Activated CD8-positive, alpha-beta T cell treated with anti-CD3 and anti-CD28 coated beads for 36 hours (primary cell): ENCODE results near the gene INPP4B. TPM values are rescaled to one million over a fixed set of nuclear protein-coding genes. Genes with fewer than 3 reads are reported as not detected.

Experiments used
- ATAC-seq: fragments of 200-7000 bp; cut with Tn5 transposase; one replicate; pipeline ENCODE4 v1.10.0; 2021; ENCODE audit warnings: mild to moderate bottlenecking, moderate library complexity
- CTCF ChIA-PET: fragments of 350-600 bp; sonication (Branson Sonifier 250); formaldehyde crosslinking; loops from one replicate; lab custom pipeline; 2021; ENCODE audit warnings: antibody characterized with exemption; lab: Charles Lee
- POLR2A ChIA-PET: fragments of 350-600 bp; sonication (Branson Sonifier 250); formaldehyde crosslinking; loops from one replicate; lab custom pipeline; 2021; ENCODE audit warnings: antibody characterized with exemption; lab: Charles Lee
- DNase-seq: peaks from one replicate; pipeline ENCODE4 v3.0.0-alpha.2; 2020
- H3K27ac Mint-ChIP-seq: one replicate; pipeline ENCODE4 v1.8.0; 2021; ENCODE audit warnings: mild to moderate bottlenecking, mixed read lengths
- H3K27me3 Mint-ChIP-seq: one replicate; pipeline ENCODE4 v1.8.0; 2021; ENCODE audit warnings: mixed read lengths
- H3K36me3 Mint-ChIP-seq: one replicate; pipeline ENCODE4 v1.8.0; 2021; ENCODE audit warnings: low read depth, mixed read lengths
- H3K4me1 Mint-ChIP-seq: one replicate; pipeline ENCODE4 v1.8.0; 2021; ENCODE audit warnings: low read depth, mixed read lengths
- H3K4me3 Mint-ChIP-seq: one replicate; pipeline ENCODE4 v1.8.0; 2021; ENCODE audit warnings: mild to moderate bottlenecking, moderate library complexity, mixed read lengths
- H3K9me3 Mint-ChIP-seq: one replicate; pipeline ENCODE4 v1.8.0; 2021; ENCODE audit warnings: mixed read lengths
- intact Hi-C: fragments of 100-400 bp; cut with micrococcal nuclease; formaldehyde crosslinking; loops from one replicate; pipeline ENCODE4 v1.10.0; 2022
- total RNA-seq, 2 experiments: library from RNA; stranded (reverse); gene quantifications; one replicate each; pipeline ENCODE4 v1.2.3, GENCODE V29; 2021
- TF ChIP-seq, protein P1 (sequence below): fragments of 200-600 bp; IDR thresholded peaks from one replicate; pipeline ENCODE4 v1.8.0; 2022; ENCODE audit warnings: antibody characterized with exemption, mild to moderate bottlenecking

The INPP4B gene
- total RNA-seq, 2 experiments from 2014 or later = 46.1 to 46.9 TPM

GRCh38 chr4:142016031-142016430 is 830.1 kb downstream of the INPP4B start:
- H3K27ac Mint-ChIP-seq = no peak overlapping the region
- TF ChIP-seq, protein P1, sequence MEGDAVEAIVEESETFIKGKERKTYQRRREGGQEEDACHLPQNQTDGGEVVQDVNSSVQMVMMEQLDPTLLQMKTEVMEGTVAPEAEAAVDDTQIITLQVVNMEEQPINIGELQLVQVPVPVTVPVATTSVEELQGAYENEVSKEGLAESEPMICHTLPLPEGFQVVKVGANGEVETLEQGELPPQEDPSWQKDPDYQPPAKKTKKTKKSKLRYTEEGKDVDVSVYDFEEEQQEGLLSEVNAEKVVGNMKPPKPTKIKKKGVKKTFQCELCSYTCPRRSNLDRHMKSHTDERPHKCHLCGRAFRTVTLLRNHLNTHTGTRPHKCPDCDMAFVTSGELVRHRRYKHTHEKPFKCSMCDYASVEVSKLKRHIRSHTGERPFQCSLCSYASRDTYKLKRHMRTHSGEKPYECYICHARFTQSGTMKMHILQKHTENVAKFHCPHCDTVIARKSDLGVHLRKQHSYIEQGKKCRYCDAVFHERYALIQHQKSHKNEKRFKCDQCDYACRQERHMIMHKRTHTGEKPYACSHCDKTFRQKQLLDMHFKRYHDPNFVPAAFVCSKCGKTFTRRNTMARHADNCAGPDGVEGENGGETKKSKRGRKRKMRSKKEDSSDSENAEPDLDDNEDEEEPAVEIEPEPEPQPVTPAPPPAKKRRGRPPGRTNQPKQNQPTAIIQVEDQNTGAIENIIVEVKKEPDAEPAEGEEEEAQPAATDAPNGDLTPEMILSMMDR = no peak
- H3K27me3 Mint-ChIP-seq = peaks cover 1% of the 10 kb centered on the region
- H3K4me3 Mint-ChIP-seq = no peak overlapping the region
- H3K9me3 Mint-ChIP-seq = peaks cover 2% of the 10 kb centered on the region
- ChIA-PET CTCF (no interaction called here), POLR2A (no interaction called here)
- peak; percentile 87 for ATAC-seq
- intact Hi-C loops = no loop called here
- DNase-seq = peak; percentile 26
- H3K36me3 Mint-ChIP-seq = no peaks in the 10 kb centered on the region
- H3K4me1 Mint-ChIP-seq = no peaks in the 10 kb centered on the region

- TF ChIP-seq, protein P1 = no peak
- no peaks in the 10 kb centered on the region for H3K36me3 Mint-ChIP-seq
- H3K9me3 Mint-ChIP-seq = peaks cover 9% of the 10 kb centered on the region
- H3K27me3 Mint-ChIP-seq = peaks cover 4% of the 10 kb centered on the region
- no peak overlapping the region for H3K4me3 Mint-ChIP-seq
- no peak for ATAC-seq
- ChIA-PET POLR2A (no interaction called here), CTCF (no interaction called here)
- no peaks in the 10 kb centered on the region for H3K4me1 Mint-ChIP-seq
- DNase-seq = no peak
- intact Hi-C loops = no loop called here
- no peak overlapping the region for H3K27ac Mint-ChIP-seq
Measured at GRCh38 chr4:142009751-142010150, 836.4 kb downstream of the INPP4B start.

DNA sequence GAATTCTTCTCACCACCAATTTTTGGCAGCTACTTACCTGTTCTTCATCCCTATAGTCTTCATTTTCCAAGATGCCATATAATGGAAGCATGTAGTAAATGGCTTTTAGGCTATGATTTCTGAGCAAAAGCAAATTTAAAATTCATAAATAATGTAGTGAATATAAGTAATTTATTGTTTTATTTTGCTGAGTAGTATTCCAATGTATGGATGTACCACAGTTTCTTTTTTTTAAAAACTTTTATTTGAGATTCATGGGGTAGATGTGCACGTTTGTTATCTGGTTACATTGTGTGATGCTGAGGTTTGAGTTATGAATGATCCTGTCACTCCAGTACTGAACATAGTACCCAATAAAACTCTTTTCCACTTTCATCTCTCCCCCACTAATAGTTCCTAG is 840.6 kb downstream of the INPP4B start:
- CTCF ChIA-PET = no interaction called here
- Mint-ChIP-seq H3K36me3 (no peaks in the 10 kb centered on the region), H3K27me3 (peaks cover 5% of the 10 kb centered on the region), H3K9me3 (peaks cover 8% of the 10 kb centered on the region), H3K4me1 (no peaks in the 10 kb centered on the region), H3K4me3 (no peak overlapping the region), H3K27ac (no peak overlapping the region)
- DNase-seq (no peak), ATAC-seq (no peak)
- intact Hi-C loops = no loop called here
- TF ChIP-seq, protein P1 = no peak
- POLR2A ChIA-PET = no interaction called here

DNA sequence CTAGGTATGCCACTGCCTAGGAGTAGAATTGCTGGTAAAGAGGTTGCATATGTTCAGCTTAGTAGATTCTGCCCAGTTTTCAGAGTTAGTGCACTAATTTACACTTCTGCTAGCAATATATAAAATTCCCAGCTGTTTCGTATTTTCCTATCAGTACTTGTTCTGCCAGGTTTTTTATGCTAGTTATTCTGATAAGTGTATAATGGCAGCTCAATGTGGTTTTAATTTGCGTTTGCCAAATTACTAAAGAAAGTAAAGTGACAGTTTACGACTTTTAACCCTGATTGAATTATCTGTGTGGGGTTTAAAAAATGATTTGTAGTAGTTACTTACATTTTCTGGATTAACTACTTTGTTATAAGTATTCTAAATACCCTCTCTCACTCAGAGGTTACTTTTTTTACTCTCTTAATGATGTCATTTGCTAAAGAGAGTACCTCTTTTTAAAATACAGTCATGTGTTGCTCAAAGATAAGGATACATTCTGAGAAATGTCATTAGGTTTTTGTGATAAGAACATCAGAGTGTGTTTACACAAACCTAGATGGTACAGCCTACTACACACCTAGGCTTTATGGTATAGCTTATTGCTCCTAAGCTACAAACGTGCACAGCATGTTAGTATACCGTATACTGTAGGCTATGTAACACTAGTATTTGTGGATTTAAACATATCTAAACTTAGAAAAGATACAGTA is 846.5 kb downstream of the INPP4B start:
- CTCF ChIA-PET = no interaction called here
- intact Hi-C loops = no loop called here
- ATAC-seq (no peak), DNase-seq (no peak)
- Mint-ChIP-seq H3K36me3 (no peaks in the 10 kb centered on the region), H3K9me3 (peaks cover 6% of the 10 kb centered on the region), H3K4me1 (no peaks in the 10 kb centered on the region), H3K27me3 (peaks cover 4% of the 10 kb centered on the region), H3K4me3 (no peak overlapping the region), H3K27ac (no peak overlapping the region)
- TF ChIP-seq, protein P1 = no peak
- POLR2A ChIA-PET = no interaction called here

DNA sequence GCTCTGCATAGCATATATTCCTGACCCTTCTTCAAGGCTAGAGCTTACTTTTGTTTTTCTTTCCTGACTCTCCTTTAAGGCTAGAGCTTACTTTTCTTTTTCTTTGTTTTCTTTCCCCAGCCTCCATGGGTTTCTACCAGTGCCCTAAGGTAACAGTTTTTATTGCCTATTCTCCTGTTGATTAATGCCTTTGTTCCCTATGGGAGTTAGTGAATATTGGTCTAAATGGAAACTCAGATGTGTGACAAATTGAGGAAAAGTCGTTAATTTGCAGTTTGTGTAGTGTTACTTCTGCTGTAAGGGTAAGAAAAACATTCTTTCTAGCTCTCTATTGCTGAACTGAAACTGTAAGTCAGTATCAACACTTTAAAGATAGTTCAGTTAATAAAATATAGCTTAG is 851.0 kb downstream of the INPP4B start:
- Mint-ChIP-seq H3K4me3 (no peak overlapping the region), H3K9me3 (peaks cover 10% of the 10 kb centered on the region), H3K36me3 (no peaks in the 10 kb centered on the region), H3K27me3 (peaks cover 3% of the 10 kb centered on the region), H3K27ac (no peak overlapping the region), H3K4me1 (no peaks in the 10 kb centered on the region)
- CTCF ChIA-PET = no interaction called here
- intact Hi-C loops = no loop called here
- no peak for ATAC-seq
- TF ChIP-seq, protein P1 = no peak
- no peak for DNase-seq
- POLR2A ChIA-PET = no interaction called here
